Endothelial cell of umbilical vein (primary cell): ENCODE data around the gene STK38L. TPM values are rescaled to one million over a fixed set of nuclear protein-coding genes. Genes with fewer than 3 reads are reported as not detected.

Source experiments
- BruUV-seq: library from RNA; stranded (reverse); fragments of 400-500 nt; replicated peaks from 2 replicates; lab custom pipeline; 2021; lab: Mats Ljungman, UMichigan
- CTCF ChIA-PET: fragments of 300-600, 350-600 bp; sonication (Branson Sonifier 250); formaldehyde crosslinking; loops from one replicate; lab custom pipeline; 2021; ENCODE audit warnings: antibody characterized with exemption, inconsistent platforms; lab: Charles Lee
- POLR2A ChIA-PET: fragments of 300-600, 350-600 bp; sonication (Branson Sonifier 250); formaldehyde crosslinking; loops from one replicate; lab custom pipeline; 2021; ENCODE audit warnings: antibody characterized with exemption, inconsistent platforms; lab: Charles Lee
- DNase-seq: peaks from one replicate; pipeline ENCODE4 v3.0.0-alpha.2; 2011; ENCODE audit warnings: low read depth, low spot score
- FAIRE-seq: peaks from 2 replicates; lab custom pipeline; 2011; peaks lifted over from hg19 to GRCh38; lab: Jason Lieb, UNC
- H2AFZ ChIP-seq: 2 replicates; pipeline ENCODE4 v1.6.0; 2012; ENCODE audit warnings: low read depth, low read length, control low read depth, inconsistent platforms
- H3K27ac ChIP-seq: 2 replicates; pipeline ENCODE4 v1.5.1; 2011; ENCODE audit warnings: low read depth, mild to moderate bottlenecking, control low read depth, low read length, moderate library complexity; ENCODE audit not compliant: insufficient read depth
- H3K27me3 ChIP-seq, 2 experiments: 2 replicates each; pipeline versions ENCODE4 v1.6.0 to v1.6.1; 2011; ENCODE audit warnings: low read length in 2 of 2, mixed read lengths in 1 of 2; ENCODE audit not compliant: control insufficient read depth in 2 of 2, insufficient read depth in 2 of 2
- H3K36me3 ChIP-seq, 2 experiments: 2 replicates in 1 of 2; 3 replicates in 1 of 2; pipeline ENCODE4 v1.5.1; 2011; ENCODE audit warnings: low read length in 2 of 2, mild to moderate bottlenecking in 1 of 2, moderate library complexity in 1 of 2; ENCODE audit not compliant: control insufficient read depth in 2 of 2, insufficient read depth in 2 of 2; ENCODE audit errors: extremely low read depth in 1 of 2
- H3K4me1 ChIP-seq: 3 replicates; pipeline ENCODE4 v1.5.1; 2011; ENCODE audit warnings: mild to moderate bottlenecking, low read length; ENCODE audit not compliant: control insufficient read depth, insufficient read depth; ENCODE audit errors: extremely low read depth
- H3K4me2 ChIP-seq: 2 replicates; pipeline ENCODE4 v1.6.1; 2011; ENCODE audit warnings: low read length, control low read depth, mixed read lengths; ENCODE audit not compliant: insufficient read depth
- H3K4me3 ChIP-seq, 3 experiments: fragments of 200-600 bp in 1 of 3; sonication (generic), shearing (Covaris generic) in 1 of 3; replicated peaks in 1 of 3; 2 replicates each; pipeline ENCODE4 v1.5.1; 2011 to 2016; ENCODE audit warnings: control low read depth in 3 of 3, low read length in 3 of 3, mild to moderate bottlenecking in 2 of 3, inconsistent platforms in 1 of 3, low read depth in 1 of 3, moderate library complexity in 1 of 3; ENCODE audit not compliant: insufficient read depth in 1 of 3
- H3K79me2 ChIP-seq: 2 replicates; pipeline ENCODE4 v1.6.0; 2012; ENCODE audit warnings: low read length, inconsistent platforms; ENCODE audit not compliant: control insufficient read depth, insufficient read depth
- H3K9ac ChIP-seq: replicated peaks from 2 replicates; pipeline ENCODE3; 2011; ENCODE audit warnings: low read length, control low read depth; ENCODE audit not compliant: insufficient read depth; ENCODE audit errors: extremely low read depth
- H3K9me1 ChIP-seq: replicated peaks from 3 replicates; pipeline ENCODE4 v1.6.0; 2011; ENCODE audit warnings: mild to moderate bottlenecking, low read length; ENCODE audit not compliant: control insufficient read depth, insufficient read depth; ENCODE audit errors: extremely low read depth
- H3K9me3 ChIP-seq: replicated peaks from 2 replicates; pipeline ENCODE4 v1.5.1; 2012; ENCODE audit warnings: low read length, inconsistent platforms; ENCODE audit not compliant: control insufficient read depth, insufficient read depth
- H4K20me1 ChIP-seq: replicated peaks from 2 replicates; pipeline ENCODE3; 2011; ENCODE audit warnings: mild to moderate bottlenecking, low read length; ENCODE audit not compliant: control insufficient read depth, insufficient read depth; ENCODE audit errors: extremely low read depth
- FOS ChIP-seq: IDR thresholded peaks from 2 replicates; pipeline ENCODE4 v1.6.1; 2011; ENCODE audit warnings: mild to moderate bottlenecking, low read length, moderate library complexity, borderline replicate concordance; ENCODE audit not compliant: insufficient read depth
- GATA2 ChIP-seq: IDR thresholded peaks from 2 replicates; pipeline ENCODE4 v1.7.0; 2011; ENCODE audit warnings: low read depth, mild to moderate bottlenecking, moderate library complexity, mixed read lengths, low read length; ENCODE audit not compliant: insufficient read length, insufficient read depth
- MAX ChIP-seq: IDR thresholded peaks from 2 replicates; pipeline ENCODE4 v1.6.1; 2011; ENCODE audit not compliant: insufficient read depth, insufficient read length
- MYC ChIP-seq: IDR thresholded peaks from one replicate; pipeline ENCODE4 v1.6.1; 2011; ENCODE audit warnings: mild to moderate bottlenecking, low read depth, low read length
- dilution Hi-C: fragments of 300-500 bp; cut with MboI; formaldehyde crosslinking; loops from one replicate; pipeline ENCODE4 v1.15.0; 2019; ENCODE audit warnings: low sequenced_read_pairs; ENCODE audit not compliant: extremely low pct_ligation_motif_present
- intact Hi-C: fragments of 100-400 bp; cut with micrococcal nuclease; formaldehyde crosslinking; loops from one replicate; pipeline ENCODE4 v1.10.0; 2022
- polyA plus RNA-seq, 4 experiments: library from polyadenylated mRNA; depleted of rRNA in 3 of 4; stranded (reverse) in 3 of 4; unstranded in 1 of 4; fragments of >200 nt; gene quantifications; 2 replicates each; pipeline versions ENCODE4 v1.2.1 to v1.2.3, GENCODE V29; 2011 to 2012; ENCODE audit warnings: missing spikeins in 1 of 4
- total RNA-seq: library from RNA; stranded (reverse); gene quantifications from 2 replicates; pipeline ENCODE4 v1.2.3, GENCODE V29; 2021

STK38L gene
- total and polyA plus RNA-seq, 2 donors (not counting 3 experiments of a cell fraction or from before 2014, with no cell fraction given), result 14.7 to 58.4 TPM

GRCh38 chr12:27331927-27332324, 87.8 kb downstream of the STK38L start:
- FAIRE-seq, result no peak
- peak overlapping the region; percentile 28 for H3K9ac ChIP-seq

GRCh38 chr12:27332407-27332713, 88.3 kb downstream of the STK38L start:
- H3K4me2 ChIP-seq, result peak overlapping the region; percentile 97
- peak overlapping the region; percentile 99 for H2AFZ ChIP-seq
- H3K9me1 ChIP-seq, result peaks cover 2% of the 10 kb centered on the region
- FAIRE-seq (peak; percentile 42), DNase-seq (no peak)
- intact Hi-C loops, result loop anchor here (5.0 kb wide), 1 partner anchor 320 kb away; no protein-coding TSS in a partner anchor
- dilution Hi-C loops, result no loop called here
- H3K4me1 ChIP-seq, result peaks cover 28% of the 10 kb centered on the region
- H4K20me1 ChIP-seq, result no peaks in the 10 kb centered on the region
- ChIA-PET CTCF (interaction anchor here (0.8 to 3.0 kb wide), 6 partner anchors 12 to 320 kb away, joined by 3 to 11 read pairs (median 5); no protein-coding TSS in a partner anchor), POLR2A (no interaction called here)
- no peaks in the 10 kb centered on the region for H3K27me3 ChIP-seq
- H3K4me3 ChIP-seq, result peak overlapping the region; percentile 80 to 89 (median 86)
- H3K9me3 ChIP-seq, result no peaks in the 10 kb centered on the region
- peak overlapping the region; percentile 83 for H3K9ac ChIP-seq
- H3K27ac ChIP-seq, result peak overlapping the region; percentile 73
- TF ChIP-seq GATA2, result no peak
- no peak for TF ChIP-seq FOS
- no peak for TF ChIP-seq MYC
- no TSS peak for BruUV-seq
- H3K36me3 ChIP-seq, result peaks cover 3 to 4% of the 10 kb centered on the region in 2 experiments
- H3K79me2 ChIP-seq, result peaks cover 39% of the 10 kb centered on the region

More at GRCh38 chr12:27331927-27332324, 87.8 kb downstream of the STK38L start:
- Histone ChIP-seq H3K79me2 (peaks cover 37% of the 10 kb centered on the region), H3K4me1 (peaks cover 28% of the 10 kb centered on the region), H3K27ac (peak overlapping the region; percentile 73), H3K36me3 (peaks cover 3 to 4% of the 10 kb centered on the region in 2 experiments), H4K20me1 (no peaks in the 10 kb centered on the region), H2AFZ (peak overlapping the region; percentile 99), H3K4me2 (peak overlapping the region; percentile 97), H3K9me3 (no peaks in the 10 kb centered on the region), H3K4me3 (peak overlapping the region in 1 of 3 experiments; percentile 86), H3K9me1 (peaks cover 2% of the 10 kb centered on the region), H3K27me3 (no peaks in the 10 kb centered on the region)
- POLR2A ChIA-PET, result no interaction called here
- CTCF ChIA-PET, result interaction anchor here (1.0 to 3.0 kb wide), 9 partner anchors 8 to 321 kb away, joined by 3 to 11 read pairs (median 5); no protein-coding TSS in a partner anchor
- dilution Hi-C loops (no loop called here), intact Hi-C loops (loop anchor here (5.0 kb wide), 1 partner anchor 320 kb away; no protein-coding TSS in a partner anchor)
- BruUV-seq, result no TSS peak
- no peak for TF ChIP-seq MAX
- DNase-seq, result peak; percentile 44
